Esophagus squamous epithelium (tissue), 4 donors: ENCODE data around the gene CAMTA1.

ENCODE experiments used
- POLR2A ChIP-seq, 4 donors: fragments of 450-650 bp; IDR thresholded peaks; one replicate each; pipeline ENCODE4 v1.6.1; 2017; ENCODE audit warnings: antibody characterized with exemption in 4 of 4, mild to moderate bottlenecking in 4 of 4, moderate library complexity in 3 of 4
- TF ChIP-seq, protein P1 (sequence below), 6 experiments: fragments of 450-650 bp in 4 of 6; fragments of 200-600 bp in 2 of 6; sonication (generic) in 2 of 6; IDR thresholded peaks; one replicate each; pipeline ENCODE4 v1.5.1; 2016 to 2019; ENCODE audit warnings: antibody characterized with exemption in 6 of 6, mild to moderate bottlenecking in 4 of 6, moderate library complexity in 4 of 6

DNA sequence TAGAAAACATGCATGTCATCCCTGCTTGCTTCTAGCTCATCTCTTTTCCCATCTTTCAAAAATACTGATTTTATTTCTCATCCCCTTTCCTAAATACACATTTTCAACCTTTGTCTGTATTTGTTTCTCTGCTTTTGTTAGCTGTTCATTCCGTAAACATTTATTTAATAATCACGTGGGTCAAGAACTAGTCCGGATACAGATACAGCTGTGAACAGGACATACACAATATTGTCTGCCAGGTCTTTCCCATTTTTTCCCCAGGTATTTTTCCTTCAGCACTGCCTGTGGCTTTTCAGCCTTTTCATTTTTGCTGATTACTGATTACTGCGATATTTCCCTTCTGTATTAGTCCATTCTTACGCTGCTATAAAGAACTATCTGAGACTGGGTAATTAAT is 1004.6 kb downstream of the CAMTA1 start:
- TF ChIP-seq, protein P1, sequence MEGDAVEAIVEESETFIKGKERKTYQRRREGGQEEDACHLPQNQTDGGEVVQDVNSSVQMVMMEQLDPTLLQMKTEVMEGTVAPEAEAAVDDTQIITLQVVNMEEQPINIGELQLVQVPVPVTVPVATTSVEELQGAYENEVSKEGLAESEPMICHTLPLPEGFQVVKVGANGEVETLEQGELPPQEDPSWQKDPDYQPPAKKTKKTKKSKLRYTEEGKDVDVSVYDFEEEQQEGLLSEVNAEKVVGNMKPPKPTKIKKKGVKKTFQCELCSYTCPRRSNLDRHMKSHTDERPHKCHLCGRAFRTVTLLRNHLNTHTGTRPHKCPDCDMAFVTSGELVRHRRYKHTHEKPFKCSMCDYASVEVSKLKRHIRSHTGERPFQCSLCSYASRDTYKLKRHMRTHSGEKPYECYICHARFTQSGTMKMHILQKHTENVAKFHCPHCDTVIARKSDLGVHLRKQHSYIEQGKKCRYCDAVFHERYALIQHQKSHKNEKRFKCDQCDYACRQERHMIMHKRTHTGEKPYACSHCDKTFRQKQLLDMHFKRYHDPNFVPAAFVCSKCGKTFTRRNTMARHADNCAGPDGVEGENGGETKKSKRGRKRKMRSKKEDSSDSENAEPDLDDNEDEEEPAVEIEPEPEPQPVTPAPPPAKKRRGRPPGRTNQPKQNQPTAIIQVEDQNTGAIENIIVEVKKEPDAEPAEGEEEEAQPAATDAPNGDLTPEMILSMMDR (IDR thresholded peaks at IDR 0.05): no peak
- TF ChIP-seq POLR2A (IDR thresholded peaks at IDR 0.05): no peak
